ENCODE measurements around the gene PRKN.

PRKN gene

GRCh38 chr6:162289972-162290371, 437.6 kb downstream of the PRKN start:
- peak; percentile 46 for DNase-seq

GRCh38 chr6:162273986-162274385, 453.6 kb downstream of the PRKN start:
- no peak for DNase-seq

- no peak for DNase-seq
Measured at GRCh38 chr6:162271922-162272321, 455.6 kb downstream of the PRKN start.

DNA sequence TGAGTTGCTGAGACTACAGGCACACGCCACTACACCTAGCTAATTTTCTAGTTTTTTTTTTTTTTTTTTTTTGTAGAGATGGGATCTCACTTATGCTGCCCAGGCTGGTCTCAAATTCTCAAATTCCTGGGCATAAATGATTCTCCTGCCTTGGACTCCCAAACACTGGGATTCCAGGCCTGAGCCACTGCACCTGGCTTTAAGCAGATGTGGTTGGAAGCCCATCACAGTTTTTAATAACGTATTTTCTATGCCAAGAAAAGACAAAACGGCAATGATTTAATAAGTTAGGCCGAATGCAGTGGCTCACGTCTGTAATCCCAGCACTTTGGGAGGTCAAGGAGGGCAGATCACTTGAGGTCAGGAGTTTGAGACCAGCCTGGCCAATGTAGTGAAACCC, 456.6 kb downstream of the PRKN start:
- DNase-seq: no peak

- no peak for DNase-seq
Measured at GRCh38 chr6:162267641-162268040, 459.9 kb downstream of the PRKN start.

DNA sequence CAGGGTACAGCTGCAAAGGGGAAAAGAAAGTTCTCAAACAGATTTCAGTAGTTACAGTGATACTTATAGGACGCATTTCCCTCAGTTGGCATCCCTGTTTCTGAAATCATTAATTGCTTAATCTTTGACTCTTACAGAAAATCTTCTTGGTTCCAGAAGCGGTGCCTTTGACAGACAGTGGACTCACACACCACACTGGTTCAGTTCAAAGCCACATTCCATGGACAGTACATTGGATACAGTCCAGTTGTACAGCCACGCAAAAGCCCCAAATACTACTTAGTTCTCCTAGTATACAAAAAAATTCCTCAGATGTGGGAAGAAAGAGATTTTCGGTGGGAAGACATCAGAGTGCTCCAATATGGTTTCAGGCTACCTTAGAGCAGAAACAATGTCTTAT, 460.4 kb downstream of the PRKN start:
- DNase-seq: no peak

DNA sequence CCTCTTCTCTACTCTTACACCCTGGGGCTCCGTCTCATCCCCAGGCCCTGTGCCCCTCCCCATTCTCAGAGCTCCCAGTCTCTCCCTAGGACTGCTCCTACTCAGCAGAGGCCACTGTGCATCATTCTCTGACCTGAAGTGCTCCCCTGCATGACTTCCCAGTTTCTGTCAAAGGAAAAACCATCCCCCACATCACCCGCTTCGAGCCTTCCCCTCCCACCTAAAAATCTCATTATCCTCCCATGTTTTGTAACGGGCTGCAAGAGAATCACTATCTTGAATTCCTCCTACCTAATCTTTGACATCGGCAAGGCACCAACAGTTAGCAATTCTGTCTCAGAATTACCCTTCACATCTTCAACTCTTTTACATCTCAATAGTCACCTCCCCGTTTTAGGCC, 463.0 kb downstream of the PRKN start:
- DNase-seq: no peak

DNA sequence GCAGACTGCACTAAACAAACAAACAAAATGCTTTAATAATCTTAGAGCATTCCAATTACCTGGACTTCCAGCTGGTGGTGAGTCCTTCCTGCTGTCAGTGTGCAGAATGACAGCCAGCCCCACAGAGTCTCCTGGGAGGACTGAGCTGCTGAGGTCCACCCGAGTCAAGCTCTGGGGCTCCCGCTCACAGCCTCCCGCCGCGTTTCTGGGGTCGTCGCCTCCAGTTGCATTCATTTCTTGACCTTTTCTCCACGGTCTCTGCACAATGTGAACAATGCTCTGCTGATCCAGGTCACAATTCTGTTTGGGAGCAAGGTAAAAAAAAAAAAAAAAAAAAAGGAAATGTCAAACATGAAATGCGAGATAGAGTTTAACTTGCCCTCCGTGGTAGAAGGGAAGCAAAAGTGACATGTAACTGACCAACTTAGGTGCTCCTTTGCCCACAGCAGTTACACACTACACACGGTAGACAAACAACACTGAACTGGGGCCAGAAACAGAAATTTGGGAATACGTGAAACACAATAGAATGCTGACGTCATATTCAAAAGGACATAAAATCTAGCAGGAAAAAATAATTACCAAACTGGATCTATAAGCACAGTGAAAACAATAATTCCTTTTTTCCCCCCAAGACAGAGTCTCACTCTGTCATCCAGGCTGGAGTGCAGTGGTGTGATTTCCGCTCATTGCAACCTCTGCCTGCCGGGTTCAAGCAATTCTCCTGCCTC, 464.9 kb downstream of the PRKN start:
- no peak for DNase-seq

DNA sequence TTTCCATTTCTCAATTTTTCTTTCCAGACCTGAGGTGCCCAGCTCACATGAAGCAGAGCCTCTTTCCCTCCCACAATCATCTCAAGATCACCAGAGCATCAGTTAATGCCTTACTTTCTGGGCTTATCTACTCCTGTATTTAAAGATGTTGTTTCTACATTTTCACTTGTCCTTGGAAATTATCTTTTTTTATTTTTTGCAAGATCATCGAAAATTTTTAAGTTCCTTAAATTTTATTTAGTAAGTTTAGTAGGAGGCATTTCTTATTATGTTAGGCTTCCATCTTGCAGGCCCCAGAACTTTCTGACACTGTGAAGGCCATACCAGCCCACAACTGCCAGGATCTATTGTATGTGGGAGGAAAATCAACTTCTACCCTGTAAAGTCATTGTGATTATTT, 466.0 kb downstream of the PRKN start:
- DNase-seq: no peak

DNA sequence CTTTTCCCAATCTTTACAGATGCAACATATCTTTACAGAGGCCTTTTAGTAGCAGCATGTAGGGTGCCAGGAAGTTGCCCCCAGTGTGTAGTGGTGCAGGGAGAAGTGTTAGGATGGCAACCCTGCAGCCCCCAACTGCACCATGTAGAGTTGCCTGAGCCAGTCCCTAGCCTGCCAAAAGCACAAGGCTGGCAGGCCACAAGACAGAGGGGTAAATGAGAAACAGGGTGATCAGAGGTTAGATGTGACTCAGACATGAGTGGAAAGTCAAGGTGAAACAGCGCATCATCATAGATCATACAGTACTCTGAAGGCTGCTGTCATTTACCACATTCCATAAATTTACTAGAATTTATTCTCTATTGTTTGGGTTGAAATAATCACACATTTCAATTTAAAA, 467.5 kb downstream of the PRKN start:
- DNase-seq: no peak

DNA sequence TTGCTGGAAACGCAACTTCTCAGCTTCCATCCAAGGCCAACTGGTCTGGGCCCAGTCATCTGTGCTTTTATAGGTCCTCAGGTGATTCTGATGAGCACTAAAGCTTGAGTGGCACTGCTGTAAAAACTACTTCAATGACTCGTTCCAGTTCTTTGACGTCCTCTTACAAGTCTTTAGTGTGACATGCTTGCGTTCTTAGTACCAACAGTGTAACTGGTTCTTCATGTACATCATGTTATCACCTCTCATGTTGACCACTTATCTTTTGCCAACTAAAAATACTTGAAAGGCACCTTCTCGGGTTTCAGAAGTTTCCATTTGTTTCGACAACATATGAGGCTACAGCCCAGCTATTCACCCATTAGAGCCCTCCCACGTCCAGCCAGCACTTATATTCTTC, 468.9 kb downstream of the PRKN start:
- DNase-seq: no peak

GRCh38 chr6:162256361-162256760, 471.2 kb downstream of the PRKN start:
- DNase-seq: no peak

DNA sequence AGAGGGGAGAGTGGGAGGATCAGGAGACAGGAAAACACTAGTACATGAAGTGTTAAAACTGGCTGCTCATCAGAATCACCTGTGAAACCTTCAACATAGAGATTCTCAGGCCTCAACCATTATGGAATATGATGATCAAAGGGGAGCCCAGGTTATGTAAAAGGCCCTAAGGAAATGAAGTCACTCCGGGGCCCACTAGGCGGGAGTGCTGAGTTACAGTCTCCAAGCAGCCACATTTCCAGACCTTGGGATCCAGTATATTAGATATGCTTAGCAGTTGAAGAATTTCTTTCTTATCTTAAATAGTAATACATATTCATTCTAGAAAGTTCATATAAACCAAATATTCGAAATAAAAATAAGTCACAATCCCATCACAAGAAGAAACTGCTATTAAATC, 476.3 kb downstream of the PRKN start:
- no peak for DNase-seq

- DNase-seq: no peak
Measured at GRCh38 chr6:162249907-162250642, 477.5 kb downstream of the PRKN start.

DNA sequence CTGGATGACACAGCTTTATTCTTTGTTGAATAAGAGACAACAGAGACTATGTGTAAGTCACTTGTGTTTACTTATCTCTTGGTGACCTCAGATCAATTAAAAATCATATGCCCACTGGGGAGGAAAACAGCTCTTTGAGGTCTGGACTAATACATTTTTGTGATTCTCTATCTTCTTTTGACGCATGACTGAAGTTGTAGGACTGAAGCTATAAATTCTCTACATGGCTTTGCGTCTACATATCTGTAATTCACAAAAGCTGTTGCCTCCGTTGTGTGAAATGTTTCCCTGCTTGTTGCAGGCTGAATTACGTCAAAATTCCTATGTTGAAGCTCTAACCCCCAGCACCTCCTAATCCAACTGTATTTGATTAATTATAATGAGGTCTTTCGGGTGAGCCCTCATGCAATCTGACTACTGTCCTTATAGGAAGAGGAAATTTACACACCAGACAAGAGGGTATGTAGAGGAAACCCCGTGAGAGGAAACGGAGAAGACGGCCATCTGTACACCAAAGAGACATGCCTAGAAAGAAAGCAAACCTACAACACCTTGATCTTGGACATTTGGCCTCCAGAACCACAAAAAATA, 481.6 kb downstream of the PRKN start:
- no peak for DNase-seq

- DNase-seq: no peak
Measured at GRCh38 chr6:162244031-162244430, 483.5 kb downstream of the PRKN start.

- DNase-seq: no peak
Measured at GRCh38 chr6:162242915-162243314, 484.7 kb downstream of the PRKN start.

GRCh38 chr6:162239330-162239729, 488.2 kb downstream of the PRKN start:
- no peak for DNase-seq

DNA sequence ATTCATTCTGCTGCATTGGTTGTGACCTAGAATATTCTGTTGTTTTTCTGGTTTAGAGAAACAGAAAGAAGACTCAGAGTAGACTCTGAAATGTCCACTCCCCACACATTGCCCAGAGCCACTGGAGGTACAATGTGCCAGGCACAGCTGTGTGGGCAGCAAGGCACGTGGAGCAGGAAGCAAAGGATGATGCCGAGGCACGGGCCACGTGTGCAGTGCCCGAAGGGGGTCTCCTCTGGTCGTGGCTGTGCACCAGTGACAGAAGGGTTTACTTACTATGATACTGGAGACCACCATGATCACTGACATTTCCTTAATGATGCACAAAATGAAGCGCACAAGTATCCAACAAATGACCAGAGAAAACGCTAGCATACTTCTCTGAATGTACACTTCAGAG, 488.9 kb downstream of the PRKN start:
- DNase-seq: no peak

- no peak for DNase-seq
Measured at GRCh38 chr6:162237331-162237730, 490.2 kb downstream of the PRKN start.

DNA sequence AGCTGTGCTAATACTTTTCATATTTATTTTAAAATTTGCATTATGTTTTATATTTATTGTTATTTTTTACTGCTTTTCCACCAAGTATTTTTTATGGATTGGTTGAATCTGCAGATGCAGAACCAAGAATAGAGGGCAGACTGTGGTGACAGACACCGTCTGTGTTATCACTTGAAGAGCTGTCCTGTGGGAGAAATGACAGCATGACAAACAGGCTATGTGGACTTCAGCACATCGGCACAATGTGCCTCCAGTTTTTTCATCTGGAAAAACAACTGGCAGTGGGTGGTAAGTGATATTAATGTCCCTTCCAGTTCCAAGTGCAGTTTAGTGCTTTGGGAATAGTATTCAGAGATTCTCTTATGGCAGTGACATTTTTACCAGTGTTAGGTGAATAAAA, 492.9 kb downstream of the PRKN start:
- DNase-seq: no peak

DNA sequence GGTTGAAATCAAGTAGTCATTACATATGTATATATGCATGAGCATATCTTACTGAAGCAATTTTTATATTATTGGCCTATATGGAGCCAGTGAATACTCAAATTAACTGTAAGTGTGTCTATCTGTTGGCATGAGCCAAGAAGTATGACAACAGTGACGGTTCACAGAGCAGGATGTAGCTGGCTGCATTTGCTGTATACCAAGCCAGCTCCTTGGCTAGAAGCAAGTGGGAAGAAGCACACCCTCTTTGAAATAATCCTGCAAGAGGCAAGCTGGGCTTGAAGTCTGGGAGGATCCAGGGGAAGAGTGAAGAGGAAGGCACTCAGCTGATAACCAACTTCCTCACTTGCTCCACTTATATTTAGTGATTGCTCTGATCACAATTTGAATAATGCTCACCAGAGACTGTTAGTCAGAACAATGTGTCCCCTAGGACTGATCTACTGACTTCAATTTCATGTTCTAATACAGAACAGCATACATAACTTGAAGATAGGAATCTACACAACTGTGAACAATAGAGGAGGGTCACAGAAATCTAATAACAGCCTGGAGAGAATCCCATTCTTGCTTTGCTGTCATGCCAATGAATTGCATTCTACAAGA, 497.3 kb downstream of the PRKN start:
- no peak for DNase-seq

DNA sequence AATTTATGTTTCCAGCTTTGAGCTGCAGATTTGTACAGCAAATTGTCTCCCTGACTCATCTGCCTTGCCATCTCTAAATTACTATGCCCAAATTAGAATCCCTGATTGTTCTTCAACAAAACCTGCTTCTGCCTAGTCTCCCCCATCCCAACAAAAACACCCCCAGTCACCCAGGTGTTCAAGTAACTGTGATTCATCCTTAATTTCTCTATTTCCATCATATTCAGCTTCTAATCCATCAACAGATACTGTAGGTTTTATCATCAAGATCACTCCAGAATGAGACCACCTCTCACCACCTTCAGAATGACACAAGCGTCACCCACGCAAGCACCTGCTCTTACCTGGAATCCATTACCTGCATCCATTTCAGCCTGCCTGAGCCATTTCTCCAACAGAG, 498.5 kb downstream of the PRKN start:
- no peak for DNase-seq

DNA sequence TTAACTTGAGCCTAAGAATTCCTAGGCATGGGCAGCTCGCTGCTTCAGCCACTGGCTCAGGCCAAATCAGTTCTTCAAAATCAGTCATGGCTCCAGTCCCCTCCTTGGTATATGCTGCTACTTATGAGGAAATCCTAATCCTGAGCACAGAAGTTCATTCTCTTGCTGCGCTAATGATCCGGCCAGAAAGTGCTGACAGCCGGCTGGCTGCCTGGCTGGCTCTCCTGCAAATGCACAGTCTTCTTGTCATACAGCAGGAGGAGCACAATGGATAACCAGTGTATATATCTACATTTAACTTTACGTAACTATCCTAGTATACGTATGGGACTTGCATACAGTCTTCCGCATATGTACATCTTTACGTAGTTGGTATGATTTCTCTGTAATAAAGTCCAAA, 500.8 kb downstream of the PRKN start:
- no peak for DNase-seq
